Measurements from ENCODE around the gene SORBS1. TPM values are rescaled to one million over a fixed set of nuclear protein-coding genes. Genes with fewer than 3 reads are reported as not detected.

The SORBS1 gene
- total and polyA plus RNA-seq, 2 of the 13 experiments (the other 11 are each of a cell fraction or from before 2014, with no cell fraction given) = 16.8 to 39.8 TPM

GRCh38 chr10:95513008-95513589 is 48.1 kb downstream of the SORBS1 start (continued):
- no peak for TF ChIP-seq ATF5 (CRISPR knock-in tag; IDR thresholded peaks at IDR 0.05; ENCODE audit: low read depth)
- 0 out of 2 replicates have a peak, but pooled peaks have one; percentile 51 for TF ChIP-seq ZBTB33 (CRISPR knock-in tag; IDR thresholded peaks at IDR 0.05)
- no peak for TF ChIP-seq SAFB2 (CRISPR knock-in tag; IDR thresholded peaks at IDR 0.05; ENCODE audit: borderline replicate concordance, low read depth)
- no peak for TF ChIP-seq MAZ (IDR thresholded peaks at IDR 0.05; ENCODE audit: borderline replicate concordance, low read depth, low read length)
- TF ChIP-seq MAZ (CRISPR knock-in tag; IDR thresholded peaks at IDR 0.05; ENCODE audit: low read depth) = no peak
- no peak for TF ChIP-seq RBFOX2 (IDR thresholded peaks at IDR 0.05; ENCODE audit: low read depth, low read length)
- TF ChIP-seq AKAP8 (CRISPR knock-in tag; IDR thresholded peaks at IDR 0.05) = no peak
- TF ChIP-seq MYNN (CRISPR knock-in tag; IDR thresholded peaks at IDR 0.05; ENCODE audit: low read depth) = no peak
- no peak for TF ChIP-seq ZNF790 (CRISPR knock-in tag; IDR thresholded peaks at IDR 0.05; ENCODE audit: borderline replicate concordance)
- TF ChIP-seq CBX1 (IDR thresholded peaks at IDR 0.05; ENCODE audit: low read depth) = no peak
- no peak for TF ChIP-seq KAT7 (CRISPR knock-in tag; IDR thresholded peaks at IDR 0.05; ENCODE audit: borderline replicate concordance)
- TF ChIP-seq ZNF513 (CRISPR knock-in tag; conservative IDR thresholded peaks at IDR 0.05) = no peak
- TF ChIP-seq MZF1 (CRISPR knock-in tag; IDR thresholded peaks at IDR 0.05; ENCODE audit: borderline replicate concordance) = no peak
- TF ChIP-seq ZNF589 (CRISPR knock-in tag; conservative IDR thresholded peaks at IDR 0.05) = no peak
- TF ChIP-seq TAF1 (CRISPR knock-in tag; IDR thresholded peaks at IDR 0.05) = no peak
- TF ChIP-seq TRAFD1 (CRISPR knock-in tag; IDR thresholded peaks at IDR 0.05; ENCODE audit: borderline replicate concordance) = no peak
- no peak for TF ChIP-seq BATF2 (CRISPR knock-in tag; IDR thresholded peaks at IDR 0.05)
- TF ChIP-seq KLF6 (CRISPR knock-in tag; IDR thresholded peaks at IDR 0.05) = no peak
- no peak for TF ChIP-seq HBP1 (CRISPR knock-in tag; IDR thresholded peaks at IDR 0.05; ENCODE audit: low read depth)
- no peak for TF ChIP-seq ZNF441 (CRISPR knock-in tag; IDR thresholded peaks at IDR 0.05; ENCODE audit: borderline replicate concordance)
- no peak for TF ChIP-seq NPAS2 (CRISPR knock-in tag; IDR thresholded peaks at IDR 0.05; ENCODE audit: borderline replicate concordance)
